ENCODE measurements around the gene ERRFI1. TPM values are rescaled to one million over a fixed set of nuclear protein-coding genes. Genes with fewer than 3 reads are reported as not detected.
"Not testable (repeated sequence)": the region's sequence is repeated elsewhere in the genome, so short reads cannot be mapped to it uniquely, and the experiment has no call there.

ERRFI1 gene
- total RNA-seq, 1 donor from 2014 or later = 44.8 TPM

- H3K36me3 ChIP-seq = peaks cover 26% of the 10 kb centered on the region
- H3K4me2 ChIP-seq = no peak overlapping the region
- H3K4me3 ChIP-seq = no peak overlapping the region
- no peak overlapping the region for H2AFZ ChIP-seq (replicated peaks)
- no peak overlapping the region for H3K27ac Mint-ChIP-seq
- H3K36me3 Mint-ChIP-seq = peaks cover 21% of the 10 kb centered on the region
- DNase-seq (ENCODE audit: low spot score) = no peak
- no peaks in the 10 kb centered on the region for H3K9me3 Mint-ChIP-seq
- no peaks in the 10 kb centered on the region for H3K27me3 ChIP-seq
- H3K4me3 Mint-ChIP-seq = no peak overlapping the region
- peaks cover 2% of the 10 kb centered on the region for H3K27me3 Mint-ChIP-seq (ENCODE audit: insufficient read depth, low read depth)
- TF ChIP-seq EZH2 (IDR thresholded peaks at IDR 0.05) (no peak), CTCF (IDR thresholded peaks at IDR 0.05) (no peak), EZH2phosphoT487 (IDR thresholded peaks at IDR 0.05) (no peak)
- H3K79me2 ChIP-seq (ENCODE audit: low read depth) = peaks cover 65% of the 10 kb centered on the region
- no peak overlapping the region for H3K27ac ChIP-seq
- peaks cover 21% of the 10 kb centered on the region for H3K4me1 Mint-ChIP-seq
- H3K9me3 ChIP-seq (ENCODE audit: low read depth) = no peaks in the 10 kb centered on the region
- H3F3A ChIP-seq (ENCODE audit: low read depth) = peaks cover 7% of the 10 kb centered on the region
- H3K4me1 ChIP-seq = peaks cover 9% of the 10 kb centered on the region
- H3K9ac ChIP-seq = no peak overlapping the region
- H4K20me1 ChIP-seq (ENCODE audit: low read depth) = peaks cover 10% of the 10 kb centered on the region
Measured at GRCh38 chr1:7964476-7964875, 61.6 kb downstream of the ERRFI1 start.

GRCh38 chr1:7963841-7964240, 62.3 kb downstream of the ERRFI1 start:
- not testable (repeated sequence) for H3F3A ChIP-seq (ENCODE audit: low read depth); H2AFZ ChIP-seq (replicated peaks); H3K27me3 Mint-ChIP-seq (ENCODE audit: insufficient read depth, low read depth); H3K4me2 ChIP-seq; H3K9me3 ChIP-seq (ENCODE audit: low read depth); H3K4me1 ChIP-seq; H3K27ac Mint-ChIP-seq; H3K27ac ChIP-seq; H3K9ac ChIP-seq; DNase-seq (ENCODE audit: low spot score); H3K9me3 Mint-ChIP-seq; H4K20me1 ChIP-seq (ENCODE audit: low read depth); H3K27me3 ChIP-seq; H3K4me3 ChIP-seq
- Mint-ChIP-seq H3K36me3 (peaks cover 16% of the 10 kb centered on the region), H3K4me3 (peak overlapping the region; percentile 64), H3K4me1 (peaks cover 21% of the 10 kb centered on the region)
- peaks cover 22% of the 10 kb centered on the region for H3K36me3 ChIP-seq
- H3K79me2 ChIP-seq (ENCODE audit: low read depth) = peaks cover 59% of the 10 kb centered on the region

GRCh38 chr1:7963378-7963730, 62.8 kb downstream of the ERRFI1 start:
- not testable (repeated sequence) for H3K27ac Mint-ChIP-seq; H3K27me3 Mint-ChIP-seq (ENCODE audit: insufficient read depth, low read depth); H3K9me3 ChIP-seq (ENCODE audit: low read depth); H3K27ac ChIP-seq; H3K9me3 Mint-ChIP-seq; H3K27me3 ChIP-seq; H3K4me1 ChIP-seq; H3K4me3 ChIP-seq; H3K9ac ChIP-seq; H2AFZ ChIP-seq (replicated peaks); H4K20me1 ChIP-seq (ENCODE audit: low read depth); H3K4me2 ChIP-seq; H3F3A ChIP-seq (ENCODE audit: low read depth); DNase-seq (ENCODE audit: low spot score)
- Mint-ChIP-seq H3K4me1 (peaks cover 21% of the 10 kb centered on the region), H3K4me3 (peak overlapping the region; percentile 97), H3K36me3 (peaks cover 15% of the 10 kb centered on the region)
- H3K79me2 ChIP-seq (ENCODE audit: low read depth) = peaks cover 56% of the 10 kb centered on the region
- peaks cover 18% of the 10 kb centered on the region for H3K36me3 ChIP-seq

- no peaks in the 10 kb centered on the region for H3K9me3 ChIP-seq (ENCODE audit: low read depth)
- Mint-ChIP-seq H3K27ac (no peak overlapping the region), H3K4me1 (peaks cover 21% of the 10 kb centered on the region), H3K9me3 (no peaks in the 10 kb centered on the region), H3K36me3 (peaks cover 15% of the 10 kb centered on the region), H3K27me3 (ENCODE audit: insufficient read depth, low read depth) (peaks cover 2% of the 10 kb centered on the region), H3K4me3 (peak overlapping the region; percentile 97)
- H3K27ac ChIP-seq = no peak overlapping the region
- peaks cover 9% of the 10 kb centered on the region for H3K4me1 ChIP-seq
- peaks cover 10% of the 10 kb centered on the region for H4K20me1 ChIP-seq (ENCODE audit: low read depth)
- peaks cover 7% of the 10 kb centered on the region for H3F3A ChIP-seq (ENCODE audit: low read depth)
- no peaks in the 10 kb centered on the region for H3K27me3 ChIP-seq
- H3K36me3 ChIP-seq = peaks cover 16% of the 10 kb centered on the region
- DNase-seq (ENCODE audit: low spot score) = no peak
- no peak overlapping the region for H2AFZ ChIP-seq (replicated peaks)
- peak overlapping the region; percentile 59 for H3K9ac ChIP-seq
- peak overlapping the region; percentile 86 for H3K4me2 ChIP-seq
- H3K4me3 ChIP-seq = peak overlapping the region; percentile 87
- TF ChIP-seq CTCF (IDR thresholded peaks at IDR 0.05) (no peak), EZH2 (IDR thresholded peaks at IDR 0.05) (no peak), EZH2phosphoT487 (IDR thresholded peaks at IDR 0.05) (no peak)
- peaks cover 50% of the 10 kb centered on the region for H3K79me2 ChIP-seq (ENCODE audit: low read depth)
Measured at GRCh38 chr1:7962636-7963377, 63.3 kb downstream of the ERRFI1 start.
